IMR-90 (cell line): ENCODE results near the gene PRSS21.

Experiments
- BHLHE40 ChIP-seq: fragments of 150-350 bp; IDR thresholded peaks from 2 replicates; pipeline ENCODE4 v1.6.1; 2016; ENCODE audit warnings: mild to moderate bottlenecking, low read depth, low read length
- CEBPB ChIP-seq: IDR thresholded peaks from 2 replicates; pipeline ENCODE4 v1.6.1; 2012; ENCODE audit warnings: low read depth, low read length, improper control_type of control experiment
- FOS ChIP-seq: fragments of 150-350 bp; IDR thresholded peaks from 2 replicates; pipeline ENCODE4 v1.6.1; 2016; ENCODE audit warnings: low read depth, low read length
- MAZ ChIP-seq: IDR thresholded peaks from 2 replicates; pipeline ENCODE4 v1.6.1; 2012; ENCODE audit warnings: low read depth, mild to moderate bottlenecking, low read length, improper control_type of control experiment, moderate library complexity, borderline replicate concordance
- MXI1 ChIP-seq: IDR thresholded peaks from 2 replicates; pipeline ENCODE4 v1.6.1; 2012; ENCODE audit warnings: low read depth, mild to moderate bottlenecking, low read length, moderate library complexity, borderline replicate concordance
- POLR2A ChIP-seq: IDR thresholded peaks from 2 replicates; pipeline ENCODE4 v1.6.1; 2012; ENCODE audit warnings: mild to moderate bottlenecking, low read depth, low read length
- RAD21 ChIP-seq: IDR thresholded peaks from 2 replicates; pipeline ENCODE4 v1.6.1; 2012; ENCODE audit warnings: low read length, improper control_type of control experiment
- RCOR1 ChIP-seq: IDR thresholded peaks from 2 replicates; pipeline ENCODE4 v1.6.1; 2012; ENCODE audit warnings: mild to moderate bottlenecking, low read length, improper control_type of control experiment; ENCODE audit not compliant: insufficient replicate concordance
- RFX5 ChIP-seq: IDR thresholded peaks from 2 replicates; pipeline ENCODE4 v1.8.0; 2012; ENCODE audit warnings: low read depth, mild to moderate bottlenecking, low read length, moderate library complexity
- SMC3 ChIP-seq: fragments of 150-350 bp; IDR thresholded peaks from 2 replicates; pipeline ENCODE4 v1.6.1; 2016; ENCODE audit warnings: low read depth, mild to moderate bottlenecking, antibody characterized with exemption, low read length, moderate library complexity
- TF ChIP-seq, protein P1 (sequence below): conservative IDR thresholded peaks from 2 replicates; pipeline ENCODE4 v1.5.1; 2012; ENCODE audit warnings: mild to moderate bottlenecking, low read depth, low read length, improper control_type of control experiment
- TF ChIP-seq, protein P2 (sequence below): fragments of 150-350 bp; IDR thresholded peaks from 2 replicates; pipeline ENCODE4 v1.6.1; 2016; ENCODE audit warnings: low read depth, mild to moderate bottlenecking, low read length, moderate library complexity, borderline replicate concordance
- TF ChIP-seq, protein P3 (sequence below): fragments of 150-350 bp; IDR thresholded peaks from 2 replicates; pipeline ENCODE4 v1.6.1; 2017; ENCODE audit warnings: mild to moderate bottlenecking, antibody characterized with exemption, low read length, low read depth

DNA sequence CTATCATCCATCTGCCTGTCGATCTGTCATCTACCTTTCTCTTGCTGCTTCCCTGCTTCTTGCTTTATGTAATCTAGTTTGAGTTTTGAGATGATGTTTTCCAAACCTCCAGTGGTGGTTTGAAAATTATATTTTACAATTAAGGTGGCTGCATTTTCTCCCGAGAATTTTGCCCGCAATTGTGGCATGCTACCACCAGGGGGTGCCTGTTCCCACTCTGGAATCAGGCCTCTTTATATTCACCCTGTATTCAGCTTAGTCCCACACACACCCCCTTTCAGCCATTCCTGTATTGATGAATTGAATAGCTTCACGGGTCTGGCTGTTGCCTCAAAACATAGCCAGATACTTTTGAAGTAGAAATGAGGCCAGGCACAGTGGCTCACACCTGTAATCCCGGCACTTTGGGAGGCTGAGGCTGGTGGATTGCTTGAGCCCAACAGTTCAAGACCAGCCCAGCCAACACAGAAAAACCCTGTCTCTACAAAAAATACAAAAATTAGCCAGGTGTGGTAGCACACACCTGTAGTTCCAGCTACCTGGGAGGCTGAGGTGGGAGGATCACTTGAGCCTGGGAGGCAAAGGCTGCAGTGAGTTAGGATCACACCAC is 37.8 kb downstream of the PRSS21 start:
- TF ChIP-seq, protein P1, sequence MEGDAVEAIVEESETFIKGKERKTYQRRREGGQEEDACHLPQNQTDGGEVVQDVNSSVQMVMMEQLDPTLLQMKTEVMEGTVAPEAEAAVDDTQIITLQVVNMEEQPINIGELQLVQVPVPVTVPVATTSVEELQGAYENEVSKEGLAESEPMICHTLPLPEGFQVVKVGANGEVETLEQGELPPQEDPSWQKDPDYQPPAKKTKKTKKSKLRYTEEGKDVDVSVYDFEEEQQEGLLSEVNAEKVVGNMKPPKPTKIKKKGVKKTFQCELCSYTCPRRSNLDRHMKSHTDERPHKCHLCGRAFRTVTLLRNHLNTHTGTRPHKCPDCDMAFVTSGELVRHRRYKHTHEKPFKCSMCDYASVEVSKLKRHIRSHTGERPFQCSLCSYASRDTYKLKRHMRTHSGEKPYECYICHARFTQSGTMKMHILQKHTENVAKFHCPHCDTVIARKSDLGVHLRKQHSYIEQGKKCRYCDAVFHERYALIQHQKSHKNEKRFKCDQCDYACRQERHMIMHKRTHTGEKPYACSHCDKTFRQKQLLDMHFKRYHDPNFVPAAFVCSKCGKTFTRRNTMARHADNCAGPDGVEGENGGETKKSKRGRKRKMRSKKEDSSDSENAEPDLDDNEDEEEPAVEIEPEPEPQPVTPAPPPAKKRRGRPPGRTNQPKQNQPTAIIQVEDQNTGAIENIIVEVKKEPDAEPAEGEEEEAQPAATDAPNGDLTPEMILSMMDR, result peak; percentile 46
- TF ChIP-seq POLR2A, result no peak
- no peak for TF ChIP-seq CEBPB
- TF ChIP-seq FOS, result no peak
- TF ChIP-seq SMC3, result peak; percentile 26; the same call in 1 of the 2 replicates
- TF ChIP-seq MAZ, result no peak
- TF ChIP-seq RAD21, result peak; percentile 34
- TF ChIP-seq, protein P2, sequence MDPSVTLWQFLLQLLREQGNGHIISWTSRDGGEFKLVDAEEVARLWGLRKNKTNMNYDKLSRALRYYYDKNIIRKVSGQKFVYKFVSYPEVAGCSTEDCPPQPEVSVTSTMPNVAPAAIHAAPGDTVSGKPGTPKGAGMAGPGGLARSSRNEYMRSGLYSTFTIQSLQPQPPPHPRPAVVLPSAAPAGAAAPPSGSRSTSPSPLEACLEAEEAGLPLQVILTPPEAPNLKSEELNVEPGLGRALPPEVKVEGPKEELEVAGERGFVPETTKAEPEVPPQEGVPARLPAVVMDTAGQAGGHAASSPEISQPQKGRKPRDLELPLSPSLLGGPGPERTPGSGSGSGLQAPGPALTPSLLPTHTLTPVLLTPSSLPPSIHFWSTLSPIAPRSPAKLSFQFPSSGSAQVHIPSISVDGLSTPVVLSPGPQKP, result no peak
- no peak for TF ChIP-seq RCOR1
- no peak for TF ChIP-seq RFX5
- no peak for TF ChIP-seq MXI1
- no peak for TF ChIP-seq BHLHE40
- TF ChIP-seq, protein P3, sequence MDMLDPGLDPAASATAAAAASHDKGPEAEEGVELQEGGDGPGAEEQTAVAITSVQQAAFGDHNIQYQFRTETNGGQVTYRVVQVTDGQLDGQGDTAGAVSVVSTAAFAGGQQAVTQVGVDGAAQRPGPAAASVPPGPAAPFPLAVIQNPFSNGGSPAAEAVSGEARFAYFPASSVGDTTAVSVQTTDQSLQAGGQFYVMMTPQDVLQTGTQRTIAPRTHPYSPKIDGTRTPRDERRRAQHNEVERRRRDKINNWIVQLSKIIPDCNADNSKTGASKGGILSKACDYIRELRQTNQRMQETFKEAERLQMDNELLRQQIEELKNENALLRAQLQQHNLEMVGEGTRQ, result no peak
